Measurements from ENCODE around the gene PLXDC2.

PLXDC2 gene

GRCh38 chr10:20300735-20301134 lies 484.5 kb downstream of the PLXDC2 start:
- Histone ChIP-seq H3K36me3 (ENCODE audit: insufficient read depth, low read length) (no peaks in the 10 kb centered on the region), H3K9me3 (ENCODE audit: insufficient read depth, low read length, severe bottlenecking) (peaks cover 7% of the 10 kb centered on the region), H3K4me3 (ENCODE audit: low read depth in 1 of 2, low read length in 2 of 2) (no peak overlapping the region), H3K9ac (ENCODE audit: low read depth, low read length) (no peak overlapping the region), H4K20me1 (ENCODE audit: insufficient read depth, low read length) (no peaks in the 10 kb centered on the region), H3K27ac (ENCODE audit: low read length) (no peak overlapping the region), H3K27me3 (ENCODE audit: insufficient read depth, low read length, poor library complexity) (no peaks in the 10 kb centered on the region), H3K4me1 (ENCODE audit: insufficient read depth, low read length) (no peaks in the 10 kb centered on the region), H2AFZ (ENCODE audit: low read depth, low read length) (no peak overlapping the region), H3K79me2 (ENCODE audit: insufficient read depth, low read length) (no peaks in the 10 kb centered on the region), H3K4me2 (ENCODE audit: insufficient read depth, low read length) (no peak overlapping the region)
- ATAC-seq (ENCODE audit: insufficient read depth, low read depth) (no peak), DNase-seq (no peak)
- TF ChIP-seq EZH2 (IDR thresholded peaks at IDR 0.05; ENCODE audit: borderline replicate concordance, low read depth, low read length, severe bottlenecking) (no peak), CTCF (IDR thresholded peaks at IDR 0.05; ENCODE audit: borderline replicate concordance, extremely low read depth, low read length, poor library complexity, severe bottlenecking) (no peak)

DNA sequence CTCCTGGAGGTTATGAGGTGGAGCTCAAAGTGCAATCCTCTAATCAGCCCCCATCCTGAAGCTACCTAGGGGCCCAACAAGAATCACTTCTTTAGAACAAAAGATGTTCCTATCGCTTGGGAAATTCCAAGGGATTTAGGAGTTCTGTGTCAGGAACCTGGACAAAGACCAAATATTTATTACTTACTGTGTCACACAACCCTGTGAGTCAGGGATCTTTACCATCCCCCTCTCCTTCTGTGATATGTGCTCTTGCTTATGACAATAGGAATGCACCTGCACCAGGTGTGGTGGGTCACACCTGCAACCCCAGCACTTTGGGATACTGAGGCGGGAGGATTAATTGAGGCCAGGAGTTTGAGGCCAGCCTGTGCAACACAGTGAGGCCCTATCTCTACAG lies 485.8 kb downstream of the PLXDC2 start:
- no peak for TF ChIP-seq EZH2 (IDR thresholded peaks at IDR 0.05; ENCODE audit: borderline replicate concordance, low read depth, low read length, severe bottlenecking)
- TF ChIP-seq CTCF (IDR thresholded peaks at IDR 0.05; ENCODE audit: borderline replicate concordance, extremely low read depth, low read length, poor library complexity, severe bottlenecking) = no peak
- H3K36me3 ChIP-seq (ENCODE audit: insufficient read depth, low read length) = no peaks in the 10 kb centered on the region
- H3K4me3 ChIP-seq (ENCODE audit: low read depth in 1 of 2, low read length in 2 of 2) = no peak overlapping the region
- no peaks in the 10 kb centered on the region for H3K4me1 ChIP-seq (ENCODE audit: insufficient read depth, low read length)
- ATAC-seq (ENCODE audit: insufficient read depth, low read depth) (no peak), DNase-seq (no peak)
- H2AFZ ChIP-seq (ENCODE audit: low read depth, low read length) = no peak overlapping the region
- peaks cover 7% of the 10 kb centered on the region for H3K9me3 ChIP-seq (ENCODE audit: insufficient read depth, low read length, severe bottlenecking)
- no peak overlapping the region for H3K27ac ChIP-seq (ENCODE audit: low read length)
- H4K20me1 ChIP-seq (ENCODE audit: insufficient read depth, low read length) = no peaks in the 10 kb centered on the region
- no peak overlapping the region for H3K4me2 ChIP-seq (ENCODE audit: insufficient read depth, low read length)
- H3K27me3 ChIP-seq (ENCODE audit: insufficient read depth, low read length, poor library complexity) = no peaks in the 10 kb centered on the region
- H3K79me2 ChIP-seq (ENCODE audit: insufficient read depth, low read length) = no peaks in the 10 kb centered on the region
- H3K9ac ChIP-seq (ENCODE audit: low read depth, low read length) = no peak overlapping the region

- H3K36me3 ChIP-seq (ENCODE audit: insufficient read depth, low read length) = no peaks in the 10 kb centered on the region
- H3K9ac ChIP-seq (ENCODE audit: low read depth, low read length) = no peak overlapping the region
- H3K27me3 ChIP-seq (ENCODE audit: insufficient read depth, low read length, poor library complexity) = no peaks in the 10 kb centered on the region
- DNase-seq = no peak
- no peak overlapping the region for H2AFZ ChIP-seq (ENCODE audit: low read depth, low read length)
- H3K27ac ChIP-seq (ENCODE audit: low read length) = no peak overlapping the region
- H3K9me3 ChIP-seq (ENCODE audit: insufficient read depth, low read length, severe bottlenecking) = no peaks in the 10 kb centered on the region
- TF ChIP-seq EZH2 (IDR thresholded peaks at IDR 0.05; ENCODE audit: borderline replicate concordance, low read depth, low read length, severe bottlenecking) (no peak), CTCF (IDR thresholded peaks at IDR 0.05; ENCODE audit: borderline replicate concordance, extremely low read depth, low read length, poor library complexity, severe bottlenecking) (no peak)
- no peaks in the 10 kb centered on the region for H3K79me2 ChIP-seq (ENCODE audit: insufficient read depth, low read length)
- no peak for ATAC-seq (ENCODE audit: insufficient read depth, low read depth)
- no peaks in the 10 kb centered on the region for H4K20me1 ChIP-seq (ENCODE audit: insufficient read depth, low read length)
- H3K4me3 ChIP-seq (ENCODE audit: low read depth in 1 of 2, low read length in 2 of 2) = no peak overlapping the region
- no peaks in the 10 kb centered on the region for H3K4me1 ChIP-seq (ENCODE audit: insufficient read depth, low read length)
- no peak overlapping the region for H3K4me2 ChIP-seq (ENCODE audit: insufficient read depth, low read length)
These were observed 487.4 kb downstream of the PLXDC2 start for GRCh38 chr10:20303453-20304152.

Measured in DND-41 (cell line).